Measurements from ENCODE around the gene APOBEC2. TPM values are rescaled to one million over a fixed set of nuclear protein-coding genes. Genes with fewer than 3 reads are reported as not detected.
A peak's percentile ranks its signal among the peaks of the same experiment; 100 is the strongest.

Gene APOBEC2
- total and polyA plus RNA-seq, 2 of the 13 experiments (the other 11 are each of a cell fraction or from before 2014, with no cell fraction given), result 0.09 TPM; not detected in 1

- TF ChIP-seq ZNF318 (CRISPR knock-in tag; IDR thresholded peaks at IDR 0.05) (peak; percentile 63; the same call in 1 of the 2 replicates), ZNF160 (CRISPR knock-in tag; IDR thresholded peaks at IDR 0.05) (no peak), NAIF1 (CRISPR knock-in tag; IDR thresholded peaks at IDR 0.05; ENCODE audit: borderline replicate concordance) (peak; percentile 20; the same call in 1 of the 2 replicates), ZSCAN29 (CRISPR knock-in tag; conservative IDR thresholded peaks at IDR 0.05) (no peak), REXO4 (CRISPR knock-in tag; IDR thresholded peaks at IDR 0.05; ENCODE audit: borderline replicate concordance) (no peak), KLF9 (CRISPR knock-in tag; IDR thresholded peaks at IDR 0.05; ENCODE audit: low read depth) (peak; percentile 69), NKX3-1 (CRISPR knock-in tag; IDR thresholded peaks at IDR 0.05) (peak; percentile 92), FIP1L1 (IDR thresholded peaks at IDR 0.05; ENCODE audit: borderline replicate concordance, insufficient read depth, low read depth, low read length) (peak; percentile 90; the same call in 1 of the 2 replicates), MXD1 (CRISPR knock-in tag; IDR thresholded peaks at IDR 0.05) (peak; percentile 79), ZNF138 (CRISPR knock-in tag; IDR thresholded peaks at IDR 0.05; ENCODE audit: low read depth) (peak; percentile 59; the same call in 1 of the 2 replicates), MAFF (IDR thresholded peaks at IDR 0.05; ENCODE audit: low read depth, low read length) (no peak), ARID2 (CRISPR knock-in tag; IDR thresholded peaks at IDR 0.05; ENCODE audit: borderline replicate concordance) (no peak), ZNF546 (CRISPR knock-in tag; conservative IDR thresholded peaks at IDR 0.05) (peak; percentile 95), RFX3 (CRISPR knock-in tag; IDR thresholded peaks at IDR 0.05) (no peak)
- TF ChIP-seq, protein P1, sequence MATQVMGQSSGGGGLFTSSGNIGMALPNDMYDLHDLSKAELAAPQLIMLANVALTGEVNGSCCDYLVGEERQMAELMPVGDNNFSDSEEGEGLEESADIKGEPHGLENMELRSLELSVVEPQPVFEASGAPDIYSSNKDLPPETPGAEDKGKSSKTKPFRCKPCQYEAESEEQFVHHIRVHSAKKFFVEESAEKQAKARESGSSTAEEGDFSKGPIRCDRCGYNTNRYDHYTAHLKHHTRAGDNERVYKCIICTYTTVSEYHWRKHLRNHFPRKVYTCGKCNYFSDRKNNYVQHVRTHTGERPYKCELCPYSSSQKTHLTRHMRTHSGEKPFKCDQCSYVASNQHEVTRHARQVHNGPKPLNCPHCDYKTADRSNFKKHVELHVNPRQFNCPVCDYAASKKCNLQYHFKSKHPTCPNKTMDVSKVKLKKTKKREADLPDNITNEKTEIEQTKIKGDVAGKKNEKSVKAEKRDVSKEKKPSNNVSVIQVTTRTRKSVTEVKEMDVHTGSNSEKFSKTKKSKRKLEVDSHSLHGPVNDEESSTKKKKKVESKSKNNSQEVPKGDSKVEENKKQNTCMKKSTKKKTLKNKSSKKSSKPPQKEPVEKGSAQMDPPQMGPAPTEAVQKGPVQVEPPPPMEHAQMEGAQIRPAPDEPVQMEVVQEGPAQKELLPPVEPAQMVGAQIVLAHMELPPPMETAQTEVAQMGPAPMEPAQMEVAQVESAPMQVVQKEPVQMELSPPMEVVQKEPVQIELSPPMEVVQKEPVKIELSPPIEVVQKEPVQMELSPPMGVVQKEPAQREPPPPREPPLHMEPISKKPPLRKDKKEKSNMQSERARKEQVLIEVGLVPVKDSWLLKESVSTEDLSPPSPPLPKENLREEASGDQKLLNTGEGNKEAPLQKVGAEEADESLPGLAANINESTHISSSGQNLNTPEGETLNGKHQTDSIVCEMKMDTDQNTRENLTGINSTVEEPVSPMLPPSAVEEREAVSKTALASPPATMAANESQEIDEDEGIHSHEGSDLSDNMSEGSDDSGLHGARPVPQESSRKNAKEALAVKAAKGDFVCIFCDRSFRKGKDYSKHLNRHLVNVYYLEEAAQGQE (IDR thresholded peaks at IDR 0.05; ENCODE audit: borderline replicate concordance in 1 of 2, low read depth in 1 of 2, low read length in 2 of 2), result no peak
Observed at GRCh38 chr6:41071923-41072835, 19.2 kb downstream of the APOBEC2 start, which contains the start of gene OARD1 (continued).
